ENCODE results near the gene PDAP1. TPM values are rescaled to one million over a fixed set of nuclear protein-coding genes. Genes with fewer than 3 reads are reported as not detected.

The PDAP1 gene
- total and polyA plus RNA-seq, 2 of the 13 experiments (the other 11 are each of a cell fraction or from before 2014, with no cell fraction given), result 13.0 to 100 TPM

DNA sequence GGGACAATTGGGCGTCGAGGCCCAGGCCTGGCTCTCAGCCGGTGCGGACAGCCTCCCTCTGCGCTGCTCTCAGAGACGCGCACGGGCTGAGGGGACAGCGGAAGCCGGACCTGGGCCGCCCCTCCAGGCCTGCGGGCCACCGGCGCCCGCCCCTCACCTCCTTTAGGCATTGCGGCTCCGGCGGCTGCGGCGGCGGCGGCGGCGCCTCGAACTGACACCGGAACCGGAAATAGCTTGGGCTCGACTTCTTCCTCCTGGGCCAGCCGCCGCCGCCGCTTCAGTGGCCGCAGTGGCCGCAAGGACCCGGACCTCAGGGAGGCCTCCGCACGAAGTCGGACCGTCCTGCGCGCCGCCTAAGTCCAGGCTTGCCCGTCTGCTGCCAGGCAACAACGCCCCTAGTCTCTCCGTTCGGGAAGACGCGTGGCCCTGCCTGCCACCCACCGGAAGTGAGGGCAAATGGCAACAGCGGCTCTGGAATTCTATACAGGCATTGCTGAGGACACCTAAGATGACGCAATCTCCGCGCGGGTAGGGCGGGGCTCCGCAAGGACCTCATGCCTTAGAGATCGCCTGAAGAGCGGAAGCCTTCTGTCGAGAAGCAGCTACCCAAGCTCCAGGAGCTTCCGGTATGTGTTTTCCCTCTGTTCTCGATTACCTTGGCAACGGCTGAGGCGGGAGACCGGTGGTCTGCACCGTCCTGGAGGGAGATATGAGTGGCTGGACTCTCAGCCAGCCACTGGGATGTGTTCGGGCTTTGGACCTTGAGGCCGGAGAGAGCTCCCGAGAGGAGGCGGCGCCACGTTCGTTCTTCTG, at the start of gene PDAP1, which contains the start of gene BUD31 (continued):
- TF ChIP-seq, protein P1, sequence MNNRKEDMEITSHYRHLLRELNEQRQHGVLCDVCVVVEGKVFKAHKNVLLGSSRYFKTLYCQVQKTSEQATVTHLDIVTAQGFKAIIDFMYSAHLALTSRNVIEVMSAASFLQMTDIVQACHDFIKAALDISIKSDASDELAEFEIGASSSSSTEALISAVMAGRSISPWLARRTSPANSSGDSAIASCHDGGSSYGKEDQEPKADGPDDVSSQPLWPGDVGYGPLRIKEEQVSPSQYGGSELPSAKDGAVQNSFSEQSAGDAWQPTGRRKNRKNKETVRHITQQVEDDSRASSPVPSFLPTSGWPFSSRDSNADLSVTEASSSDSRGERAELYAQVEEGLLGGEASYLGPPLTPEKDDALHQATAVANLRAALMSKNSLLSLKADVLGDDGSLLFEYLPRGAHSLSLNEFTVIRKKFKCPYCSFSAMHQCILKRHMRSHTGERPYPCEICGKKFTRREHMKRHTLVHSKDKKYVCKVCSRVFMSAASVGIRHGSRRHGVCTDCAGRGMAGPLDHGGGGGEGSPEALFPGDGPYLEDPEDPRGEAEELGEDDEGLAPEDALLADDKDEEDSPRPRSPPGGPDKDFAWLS (CRISPR knock-in tag; IDR thresholded peaks at IDR 0.05; ENCODE audit: borderline replicate concordance), result no peak
- TF ChIP-seq, protein P2, sequence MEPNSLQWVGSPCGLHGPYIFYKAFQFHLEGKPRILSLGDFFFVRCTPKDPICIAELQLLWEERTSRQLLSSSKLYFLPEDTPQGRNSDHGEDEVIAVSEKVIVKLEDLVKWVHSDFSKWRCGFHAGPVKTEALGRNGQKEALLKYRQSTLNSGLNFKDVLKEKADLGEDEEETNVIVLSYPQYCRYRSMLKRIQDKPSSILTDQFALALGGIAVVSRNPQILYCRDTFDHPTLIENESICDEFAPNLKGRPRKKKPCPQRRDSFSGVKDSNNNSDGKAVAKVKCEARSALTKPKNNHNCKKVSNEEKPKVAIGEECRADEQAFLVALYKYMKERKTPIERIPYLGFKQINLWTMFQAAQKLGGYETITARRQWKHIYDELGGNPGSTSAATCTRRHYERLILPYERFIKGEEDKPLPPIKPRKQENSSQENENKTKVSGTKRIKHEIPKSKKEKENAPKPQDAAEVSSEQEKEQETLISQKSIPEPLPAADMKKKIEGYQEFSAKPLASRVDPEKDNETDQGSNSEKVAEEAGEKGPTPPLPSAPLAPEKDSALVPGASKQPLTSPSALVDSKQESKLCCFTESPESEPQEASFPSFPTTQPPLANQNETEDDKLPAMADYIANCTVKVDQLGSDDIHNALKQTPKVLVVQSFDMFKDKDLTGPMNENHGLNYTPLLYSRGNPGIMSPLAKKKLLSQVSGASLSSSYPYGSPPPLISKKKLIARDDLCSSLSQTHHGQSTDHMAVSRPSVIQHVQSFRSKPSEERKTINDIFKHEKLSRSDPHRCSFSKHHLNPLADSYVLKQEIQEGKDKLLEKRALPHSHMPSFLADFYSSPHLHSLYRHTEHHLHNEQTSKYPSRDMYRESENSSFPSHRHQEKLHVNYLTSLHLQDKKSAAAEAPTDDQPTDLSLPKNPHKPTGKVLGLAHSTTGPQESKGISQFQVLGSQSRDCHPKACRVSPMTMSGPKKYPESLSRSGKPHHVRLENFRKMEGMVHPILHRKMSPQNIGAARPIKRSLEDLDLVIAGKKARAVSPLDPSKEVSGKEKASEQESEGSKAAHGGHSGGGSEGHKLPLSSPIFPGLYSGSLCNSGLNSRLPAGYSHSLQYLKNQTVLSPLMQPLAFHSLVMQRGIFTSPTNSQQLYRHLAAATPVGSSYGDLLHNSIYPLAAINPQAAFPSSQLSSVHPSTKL (CRISPR knock-in tag; IDR thresholded peaks at IDR 0.05), result peak; percentile 50
- TF ChIP-seq, protein P3, sequence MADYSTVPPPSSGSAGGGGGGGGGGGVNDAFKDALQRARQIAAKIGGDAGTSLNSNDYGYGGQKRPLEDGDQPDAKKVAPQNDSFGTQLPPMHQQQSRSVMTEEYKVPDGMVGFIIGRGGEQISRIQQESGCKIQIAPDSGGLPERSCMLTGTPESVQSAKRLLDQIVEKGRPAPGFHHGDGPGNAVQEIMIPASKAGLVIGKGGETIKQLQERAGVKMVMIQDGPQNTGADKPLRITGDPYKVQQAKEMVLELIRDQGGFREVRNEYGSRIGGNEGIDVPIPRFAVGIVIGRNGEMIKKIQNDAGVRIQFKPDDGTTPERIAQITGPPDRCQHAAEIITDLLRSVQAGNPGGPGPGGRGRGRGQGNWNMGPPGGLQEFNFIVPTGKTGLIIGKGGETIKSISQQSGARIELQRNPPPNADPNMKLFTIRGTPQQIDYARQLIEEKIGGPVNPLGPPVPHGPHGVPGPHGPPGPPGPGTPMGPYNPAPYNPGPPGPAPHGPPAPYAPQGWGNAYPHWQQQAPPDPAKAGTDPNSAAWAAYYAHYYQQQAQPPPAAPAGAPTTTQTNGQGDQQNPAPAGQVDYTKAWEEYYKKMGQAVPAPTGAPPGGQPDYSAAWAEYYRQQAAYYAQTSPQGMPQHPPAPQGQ (CRISPR knock-in tag; IDR thresholded peaks at IDR 0.05; ENCODE audit: borderline replicate concordance), result no peak
- TF ChIP-seq MYNN (CRISPR knock-in tag; IDR thresholded peaks at IDR 0.05; ENCODE audit: low read depth) (peak; percentile 61; the same call in 1 of the 2 replicates), ERF (CRISPR knock-in tag; IDR thresholded peaks at IDR 0.05) (peak; percentile 92), SIN3A (IDR thresholded peaks at IDR 0.05; ENCODE audit: borderline replicate concordance, low read depth, low read length) (peak; percentile 91), ZNF747 (CRISPR knock-in tag; IDR thresholded peaks at IDR 0.05; ENCODE audit: borderline replicate concordance) (no peak), NFE2L2 (IDR thresholded peaks at IDR 0.05; ENCODE audit: low read length) (no peak), RFXAP (CRISPR knock-in tag; IDR thresholded peaks at IDR 0.05; ENCODE audit: borderline replicate concordance) (no peak; the same call in none of the 2 replicates), ARHGAP35 (CRISPR knock-in tag; IDR thresholded peaks at IDR 0.05; ENCODE audit: borderline replicate concordance) (no peak; the same call in none of the 2 replicates), TAF1 (CRISPR knock-in tag; IDR thresholded peaks at IDR 0.05) (peak; percentile 81), KAT2B (IDR thresholded peaks at IDR 0.05; ENCODE audit: borderline replicate concordance, low read depth, low read length) (no peak)
- TF ChIP-seq, protein P4, sequence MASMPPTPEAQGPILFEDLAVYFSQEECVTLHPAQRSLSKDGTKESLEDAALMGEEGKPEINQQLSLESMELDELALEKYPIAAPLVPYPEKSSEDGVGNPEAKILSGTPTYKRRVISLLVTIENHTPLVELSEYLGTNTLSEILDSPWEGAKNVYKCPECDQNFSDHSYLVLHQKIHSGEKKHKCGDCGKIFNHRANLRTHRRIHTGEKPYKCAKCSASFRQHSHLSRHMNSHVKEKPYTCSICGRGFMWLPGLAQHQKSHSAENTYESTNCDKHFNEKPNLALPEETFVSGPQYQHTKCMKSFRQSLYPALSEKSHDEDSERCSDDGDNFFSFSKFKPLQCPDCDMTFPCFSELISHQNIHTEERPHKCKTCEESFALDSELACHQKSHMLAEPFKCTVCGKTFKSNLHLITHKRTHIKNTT (CRISPR knock-in tag; IDR thresholded peaks at IDR 0.05), result no peak
- TF ChIP-seq, protein P5, sequence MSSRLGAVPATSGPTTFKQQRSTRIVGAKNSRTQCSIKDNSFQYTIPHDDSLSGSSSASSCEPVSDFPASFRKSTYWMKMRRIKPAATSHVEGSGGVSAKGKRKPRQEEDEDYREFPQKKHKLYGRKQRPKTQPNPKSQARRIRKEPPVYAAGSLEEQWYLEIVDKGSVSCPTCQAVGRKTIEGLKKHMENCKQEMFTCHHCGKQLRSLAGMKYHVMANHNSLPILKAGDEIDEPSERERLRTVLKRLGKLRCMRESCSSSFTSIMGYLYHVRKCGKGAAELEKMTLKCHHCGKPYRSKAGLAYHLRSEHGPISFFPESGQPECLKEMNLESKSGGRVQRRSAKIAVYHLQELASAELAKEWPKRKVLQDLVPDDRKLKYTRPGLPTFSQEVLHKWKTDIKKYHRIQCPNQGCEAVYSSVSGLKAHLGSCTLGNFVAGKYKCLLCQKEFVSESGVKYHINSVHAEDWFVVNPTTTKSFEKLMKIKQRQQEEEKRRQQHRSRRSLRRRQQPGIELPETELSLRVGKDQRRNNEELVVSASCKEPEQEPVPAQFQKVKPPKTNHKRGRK (CRISPR knock-in tag; IDR thresholded peaks at IDR 0.05), result no peak
- TF ChIP-seq, protein P6, sequence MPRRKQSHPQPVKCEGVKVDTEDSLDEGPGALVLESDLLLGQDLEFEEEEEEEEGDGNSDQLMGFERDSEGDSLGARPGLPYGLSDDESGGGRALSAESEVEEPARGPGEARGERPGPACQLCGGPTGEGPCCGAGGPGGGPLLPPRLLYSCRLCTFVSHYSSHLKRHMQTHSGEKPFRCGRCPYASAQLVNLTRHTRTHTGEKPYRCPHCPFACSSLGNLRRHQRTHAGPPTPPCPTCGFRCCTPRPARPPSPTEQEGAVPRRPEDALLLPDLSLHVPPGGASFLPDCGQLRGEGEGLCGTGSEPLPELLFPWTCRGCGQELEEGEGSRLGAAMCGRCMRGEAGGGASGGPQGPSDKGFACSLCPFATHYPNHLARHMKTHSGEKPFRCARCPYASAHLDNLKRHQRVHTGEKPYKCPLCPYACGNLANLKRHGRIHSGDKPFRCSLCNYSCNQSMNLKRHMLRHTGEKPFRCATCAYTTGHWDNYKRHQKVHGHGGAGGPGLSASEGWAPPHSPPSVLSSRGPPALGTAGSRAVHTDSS (CRISPR knock-in tag; conservative IDR thresholded peaks at IDR 0.05), result no peak
